Measurements from ENCODE around the gene CABP4. TPM values are rescaled to one million over a fixed set of nuclear protein-coding genes. Genes with fewer than 3 reads are reported as not detected.

CABP4 gene
- total RNA-seq, 4 donors from 2014 or later: 1.1 to 5.1 (median 1.8) TPM

DNA sequence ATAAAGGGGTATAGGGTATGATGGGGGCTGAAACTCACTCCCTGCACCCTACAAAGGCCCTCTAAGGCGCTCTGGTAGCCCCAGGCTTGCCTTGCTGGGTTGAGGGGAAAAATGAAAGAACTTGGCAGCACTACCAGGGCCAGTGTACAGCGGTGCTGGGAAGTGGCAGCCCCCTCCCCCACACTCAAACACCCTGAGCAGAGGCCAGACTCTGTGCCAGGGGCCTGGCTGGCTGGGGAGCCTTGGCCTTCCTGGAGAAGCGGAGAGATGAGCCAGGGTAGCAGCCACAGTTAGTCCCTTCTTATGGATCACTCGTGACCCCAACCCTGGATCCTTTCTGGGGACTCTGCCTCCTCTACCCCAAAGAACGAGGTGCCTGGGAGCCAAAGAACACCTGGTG is 11.2 kb downstream of the CABP4 start:
- TF ChIP-seq, protein P1, sequence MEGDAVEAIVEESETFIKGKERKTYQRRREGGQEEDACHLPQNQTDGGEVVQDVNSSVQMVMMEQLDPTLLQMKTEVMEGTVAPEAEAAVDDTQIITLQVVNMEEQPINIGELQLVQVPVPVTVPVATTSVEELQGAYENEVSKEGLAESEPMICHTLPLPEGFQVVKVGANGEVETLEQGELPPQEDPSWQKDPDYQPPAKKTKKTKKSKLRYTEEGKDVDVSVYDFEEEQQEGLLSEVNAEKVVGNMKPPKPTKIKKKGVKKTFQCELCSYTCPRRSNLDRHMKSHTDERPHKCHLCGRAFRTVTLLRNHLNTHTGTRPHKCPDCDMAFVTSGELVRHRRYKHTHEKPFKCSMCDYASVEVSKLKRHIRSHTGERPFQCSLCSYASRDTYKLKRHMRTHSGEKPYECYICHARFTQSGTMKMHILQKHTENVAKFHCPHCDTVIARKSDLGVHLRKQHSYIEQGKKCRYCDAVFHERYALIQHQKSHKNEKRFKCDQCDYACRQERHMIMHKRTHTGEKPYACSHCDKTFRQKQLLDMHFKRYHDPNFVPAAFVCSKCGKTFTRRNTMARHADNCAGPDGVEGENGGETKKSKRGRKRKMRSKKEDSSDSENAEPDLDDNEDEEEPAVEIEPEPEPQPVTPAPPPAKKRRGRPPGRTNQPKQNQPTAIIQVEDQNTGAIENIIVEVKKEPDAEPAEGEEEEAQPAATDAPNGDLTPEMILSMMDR (IDR thresholded peaks at IDR 0.05; ENCODE audit: low read depth): no peak

- TF ChIP-seq, protein P1 (IDR thresholded peaks at IDR 0.05; ENCODE audit: low read depth): no peak
These were observed 12.0 kb downstream of the CABP4 start for GRCh38 chr11:67466962-67467771.

GRCh38 chr11:67468056-67468455 is 12.9 kb downstream of the CABP4 start:
- TF ChIP-seq, protein P1 (IDR thresholded peaks at IDR 0.05; ENCODE audit: low read depth): no peak

- TF ChIP-seq, protein P1 (IDR thresholded peaks at IDR 0.05; ENCODE audit: low read depth): no peak
These were observed 13.3 kb downstream of the CABP4 start for GRCh38 chr11:67468456-67468758.

- TF ChIP-seq, protein P1 (IDR thresholded peaks at IDR 0.05; ENCODE audit: low read depth): no peak
These were observed 13.8 kb downstream of the CABP4 start, which contains the start of gene TMEM134 for GRCh38 chr11:67468759-67469507. Gene TMEM134, minus strand, starts transcription at chr11:67469251. Its CDS starts 59 bp downstream, at chr11:67469192.

DNA sequence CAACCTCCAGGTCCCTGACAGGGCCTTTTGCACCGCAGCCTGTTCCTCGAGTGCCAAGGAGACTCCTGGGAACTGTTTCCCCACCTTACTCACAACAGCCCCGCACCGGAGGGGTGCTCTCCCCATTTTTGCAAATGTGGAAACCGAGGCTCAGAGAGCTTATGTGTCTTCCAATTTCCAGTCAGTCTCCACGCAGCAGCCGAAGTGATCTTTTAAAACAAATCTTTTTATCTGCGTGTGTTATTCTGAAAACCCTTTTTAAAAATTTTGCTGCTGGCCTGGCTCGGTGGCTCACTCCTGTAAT is 14.3 kb downstream of the CABP4 start:
- TF ChIP-seq, protein P1 (IDR thresholded peaks at IDR 0.05; ENCODE audit: low read depth): no peak

DNA sequence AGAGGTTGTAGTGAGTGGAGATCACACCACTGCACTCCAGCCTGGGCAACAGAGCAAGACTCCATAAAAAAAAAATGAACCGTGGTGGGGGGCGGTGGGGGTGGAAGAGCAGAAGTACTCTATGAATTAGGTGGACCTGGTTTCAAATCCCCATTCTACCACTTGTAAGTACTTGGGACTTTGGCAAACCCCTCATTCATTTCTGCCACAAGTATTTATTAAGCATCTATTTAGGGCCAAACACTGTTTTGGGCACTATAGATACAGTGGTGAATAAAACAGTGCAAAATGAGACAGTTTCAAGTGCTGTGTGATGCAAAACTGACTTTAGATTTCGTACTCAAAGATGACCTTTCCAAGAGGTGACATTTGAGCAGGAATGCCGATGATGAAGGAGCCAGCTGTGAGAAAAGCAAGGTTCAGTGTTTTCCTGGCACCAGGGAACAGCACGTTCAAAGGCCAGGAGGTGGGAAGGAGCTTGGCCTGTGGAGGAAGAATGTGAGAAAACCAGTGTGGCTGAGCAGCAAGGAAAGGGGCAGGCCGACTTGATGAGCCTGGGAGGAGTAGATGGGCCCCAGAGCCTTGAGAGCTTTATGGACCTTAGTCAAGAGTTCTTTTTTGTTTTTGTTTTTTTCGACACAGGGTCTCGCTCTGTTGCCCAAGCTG is 15.3 kb downstream of the CABP4 start:
- TF ChIP-seq, protein P1 (IDR thresholded peaks at IDR 0.05; ENCODE audit: low read depth): no peak

Measured in subcutaneous adipose tissue (tissue), 4 donors.